VCaP (cell line): Measurements from ENCODE around the gene ETV5.

Experiments
- H3K27ac ChIP-seq: fragments of 450-650 bp; 2 replicates; pipeline ENCODE4 v1.5.1; 2017
- TF ChIP-seq, protein P1 (sequence below): fragments of 450-650 bp; conservative IDR thresholded peaks from 2 replicates; pipeline ENCODE4 v1.5.1; 2017; ENCODE audit warnings: mild to moderate bottlenecking, moderate library complexity

The ETV5 gene

DNA sequence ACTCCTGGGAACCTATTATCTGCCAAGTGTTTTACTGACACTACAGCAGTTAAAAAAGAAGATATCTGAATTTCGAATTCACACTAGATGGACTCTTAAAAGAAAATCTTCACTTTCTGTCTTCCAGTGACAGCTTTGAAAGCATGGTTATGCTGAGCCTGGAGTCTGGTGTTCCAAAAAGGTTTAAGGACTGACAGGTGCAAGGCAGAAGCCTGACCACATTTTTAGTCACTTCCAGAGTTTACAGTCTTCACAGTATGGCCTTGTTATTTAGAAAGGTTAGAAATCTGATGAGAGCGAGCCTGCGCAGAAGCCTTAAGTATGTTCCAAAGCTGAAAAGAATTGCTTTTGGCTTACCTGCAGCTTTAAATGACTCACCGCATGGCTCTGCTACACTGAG is 59.9 kb downstream of the ETV5 start:
- TF ChIP-seq, protein P1, sequence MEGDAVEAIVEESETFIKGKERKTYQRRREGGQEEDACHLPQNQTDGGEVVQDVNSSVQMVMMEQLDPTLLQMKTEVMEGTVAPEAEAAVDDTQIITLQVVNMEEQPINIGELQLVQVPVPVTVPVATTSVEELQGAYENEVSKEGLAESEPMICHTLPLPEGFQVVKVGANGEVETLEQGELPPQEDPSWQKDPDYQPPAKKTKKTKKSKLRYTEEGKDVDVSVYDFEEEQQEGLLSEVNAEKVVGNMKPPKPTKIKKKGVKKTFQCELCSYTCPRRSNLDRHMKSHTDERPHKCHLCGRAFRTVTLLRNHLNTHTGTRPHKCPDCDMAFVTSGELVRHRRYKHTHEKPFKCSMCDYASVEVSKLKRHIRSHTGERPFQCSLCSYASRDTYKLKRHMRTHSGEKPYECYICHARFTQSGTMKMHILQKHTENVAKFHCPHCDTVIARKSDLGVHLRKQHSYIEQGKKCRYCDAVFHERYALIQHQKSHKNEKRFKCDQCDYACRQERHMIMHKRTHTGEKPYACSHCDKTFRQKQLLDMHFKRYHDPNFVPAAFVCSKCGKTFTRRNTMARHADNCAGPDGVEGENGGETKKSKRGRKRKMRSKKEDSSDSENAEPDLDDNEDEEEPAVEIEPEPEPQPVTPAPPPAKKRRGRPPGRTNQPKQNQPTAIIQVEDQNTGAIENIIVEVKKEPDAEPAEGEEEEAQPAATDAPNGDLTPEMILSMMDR: no peak

DNA sequence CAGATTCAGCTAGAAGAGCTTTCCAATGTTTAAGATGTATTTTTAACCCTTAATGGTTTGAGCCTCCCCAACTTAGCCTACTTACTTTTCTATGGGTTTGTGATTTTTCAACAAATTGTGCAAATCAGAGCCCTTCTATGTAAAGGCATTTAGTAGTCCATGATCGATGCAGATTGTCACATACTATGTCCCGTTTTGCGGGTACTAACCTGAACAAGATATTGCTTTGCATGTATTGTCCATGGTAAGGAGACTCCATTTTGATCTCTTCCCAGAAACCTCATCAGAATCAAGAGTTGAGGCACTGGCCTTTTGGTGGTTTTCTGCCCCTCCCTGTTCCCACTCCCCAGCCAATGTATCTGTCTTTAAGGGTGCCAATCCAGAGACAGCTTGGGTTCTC is 60.8 kb downstream of the ETV5 start:
- TF ChIP-seq, protein P1: no peak
- H3K27ac ChIP-seq: no peak overlapping the region

More for the DNA sequence above, 59.9 kb downstream of the ETV5 start:
- H3K27ac ChIP-seq: no peak overlapping the region

DNA sequence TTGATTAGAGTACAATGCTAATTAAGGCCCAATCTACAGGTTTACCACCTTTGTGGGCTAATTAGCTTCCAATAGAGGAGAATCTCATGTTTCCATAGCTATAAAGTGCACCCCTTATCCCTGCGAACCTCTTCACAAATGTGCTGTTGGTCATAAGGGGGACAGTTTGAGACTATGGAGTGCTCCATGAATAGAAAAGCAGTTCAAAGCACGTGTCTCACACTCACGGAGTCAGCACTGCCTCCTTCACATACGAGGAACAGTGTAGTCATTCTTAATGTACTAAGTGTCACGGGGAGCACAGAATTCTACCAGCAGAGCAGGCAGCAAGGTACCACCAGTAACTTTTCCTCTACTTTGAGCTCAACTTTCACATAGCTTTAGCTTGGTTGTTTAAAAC is 62.1 kb downstream of the ETV5 start:
- TF ChIP-seq, protein P1: no peak

DNA sequence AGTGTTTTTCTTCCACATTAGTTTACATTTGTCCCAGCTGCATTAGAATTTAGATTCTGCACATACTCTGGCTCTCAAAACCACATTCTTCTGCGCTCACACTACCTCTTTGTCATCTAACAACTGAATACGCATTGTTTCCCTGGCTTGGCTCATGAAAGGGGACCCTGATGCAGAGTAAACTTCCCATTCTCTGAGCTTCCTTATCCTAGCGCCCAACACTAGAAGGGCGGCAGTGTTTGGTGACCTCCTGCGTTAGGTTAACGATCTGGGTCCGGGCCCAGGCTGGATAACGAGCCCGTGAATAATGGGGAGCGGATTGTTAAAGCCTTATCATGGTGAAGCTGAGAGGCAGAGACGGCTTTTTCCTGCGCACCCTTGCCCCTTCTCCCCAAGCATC is 63.9 kb downstream of the ETV5 start:
- TF ChIP-seq, protein P1: no peak
- no peak overlapping the region for H3K27ac ChIP-seq

More for the DNA sequence above, 62.1 kb downstream of the ETV5 start:
- H3K27ac ChIP-seq: no peak overlapping the region

DNA sequence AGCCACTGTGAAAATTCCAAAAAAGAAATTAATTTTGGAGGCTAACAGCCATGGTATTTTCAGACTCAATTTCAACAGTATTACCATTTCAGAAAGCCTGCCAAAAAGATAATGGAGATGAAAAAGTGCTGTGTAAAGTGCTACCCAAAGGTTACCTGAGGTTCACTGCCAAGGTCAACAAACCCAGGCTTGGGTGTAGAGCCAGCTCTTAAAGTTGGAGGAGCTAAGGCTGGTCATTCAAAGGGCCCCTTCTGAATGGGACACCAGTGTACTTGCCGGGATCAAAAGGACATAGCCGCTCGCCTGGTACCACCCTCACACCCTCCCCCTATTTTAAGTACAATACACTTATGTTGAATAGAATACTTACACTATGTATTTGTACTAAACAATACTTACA is 64.5 kb downstream of the ETV5 start:
- no peak overlapping the region for H3K27ac ChIP-seq
- TF ChIP-seq, protein P1: no peak

DNA sequence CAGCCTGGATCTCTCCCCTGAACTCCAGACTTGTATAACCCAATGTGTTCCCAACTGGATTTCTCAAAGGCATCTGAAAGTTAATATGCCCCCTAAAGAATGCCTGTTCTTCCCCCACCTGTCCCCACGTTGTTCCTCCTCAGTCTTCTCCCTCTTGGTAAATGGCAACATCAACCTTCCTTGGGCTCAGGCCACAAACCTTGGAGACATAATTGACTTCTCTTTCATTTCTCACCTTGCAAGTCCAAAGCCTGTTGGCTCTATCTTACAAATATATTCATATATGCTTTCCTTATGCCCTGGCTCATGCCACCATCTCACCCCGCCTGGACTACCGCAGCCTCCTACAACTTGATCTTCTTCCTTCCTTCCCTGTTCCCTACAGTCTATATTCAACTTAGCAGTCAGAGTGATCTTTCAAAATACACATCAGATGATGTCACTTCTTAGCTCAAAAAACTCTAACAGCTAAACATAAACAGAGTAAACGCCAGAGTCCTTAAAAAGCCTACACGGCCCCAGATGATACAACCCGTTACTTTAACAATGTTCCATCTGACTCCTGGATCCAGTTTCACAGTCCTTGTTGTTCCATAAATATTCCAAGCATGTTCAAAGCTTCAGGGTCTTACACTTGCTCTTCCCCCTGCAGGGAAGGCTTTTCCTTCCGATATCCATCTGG is 66.2 kb downstream of the ETV5 start:
- TF ChIP-seq, protein P1: no peak
- no peak overlapping the region for H3K27ac ChIP-seq

DNA sequence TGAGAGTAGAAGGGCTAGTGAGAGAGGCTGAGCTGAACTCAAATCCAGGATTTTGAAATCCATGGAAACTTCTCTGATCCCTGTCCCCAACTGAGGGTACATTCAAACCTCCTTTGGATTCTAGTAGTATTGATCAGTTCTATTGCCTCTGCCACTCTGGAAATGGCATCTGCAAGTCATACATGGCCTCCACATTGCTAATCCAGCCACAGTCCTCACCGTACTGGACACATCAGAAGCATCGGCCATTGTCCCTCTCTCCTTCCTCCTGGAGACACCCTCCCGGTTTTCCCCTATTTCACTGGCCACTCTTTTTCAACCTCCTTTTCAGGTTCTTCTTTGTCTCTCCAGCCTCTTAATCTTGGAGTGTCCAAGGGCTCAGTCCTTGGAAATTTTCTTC is 66.9 kb downstream of the ETV5 start:
- TF ChIP-seq, protein P1: no peak
- no peak overlapping the region for H3K27ac ChIP-seq
